ENCODE results near the gene KDM2B. TPM values are rescaled to one million over a fixed set of nuclear protein-coding genes. Genes with fewer than 3 reads are reported as not detected.

KDM2B gene
- total RNA-seq, 1 donor, result 65.2 TPM

GRCh38 chr12:121568518-121568917 lies 12.3 kb downstream of the KDM2B start:
- no peak for DNase-seq (ENCODE audit: low read depth in 2 of 3, low spot score in 2 of 3)

GRCh38 chr12:121565076-121565475 lies 15.7 kb downstream of the KDM2B start:
- DNase-seq (ENCODE audit: low read depth in 2 of 3, low spot score in 2 of 3), result no peak

- DNase-seq (ENCODE audit: low read depth in 2 of 3, low spot score in 2 of 3), result no peak
These were observed 18.3 kb downstream of the KDM2B start for GRCh38 chr12:121562488-121562887.

GRCh38 chr12:121561009-121561395 lies 19.8 kb downstream of the KDM2B start:
- no peak for DNase-seq (ENCODE audit: low read depth in 2 of 3, low spot score in 2 of 3)

- DNase-seq (ENCODE audit: low read depth in 2 of 3, low spot score in 2 of 3), result no peak
These were observed 20.3 kb downstream of the KDM2B start for GRCh38 chr12:121560392-121561008.

- no peak for DNase-seq (ENCODE audit: low read depth in 2 of 3, low spot score in 2 of 3)
These were observed 21.9 kb downstream of the KDM2B start for GRCh38 chr12:121558956-121559355.

- DNase-seq (ENCODE audit: low read depth in 2 of 3, low spot score in 2 of 3), result no peak
These were observed 29.7 kb downstream of the KDM2B start for GRCh38 chr12:121550974-121551634.

- DNase-seq (ENCODE audit: low read depth in 2 of 3, low spot score in 2 of 3), result no peak
These were observed 31.7 kb downstream of the KDM2B start for GRCh38 chr12:121549075-121549474.

GRCh38 chr12:121545480-121545879 lies 35.3 kb downstream of the KDM2B start:
- no peak for DNase-seq (ENCODE audit: low read depth in 2 of 3, low spot score in 2 of 3)

- no peak for DNase-seq (ENCODE audit: low read depth in 2 of 3, low spot score in 2 of 3)
These were observed 37.0 kb downstream of the KDM2B start for GRCh38 chr12:121543786-121544185.

GRCh38 chr12:121539908-121540307 lies 40.9 kb downstream of the KDM2B start:
- no peak for DNase-seq (ENCODE audit: low read depth in 2 of 3, low spot score in 2 of 3)

GRCh38 chr12:121538699-121539061 lies 42.1 kb downstream of the KDM2B start:
- DNase-seq (ENCODE audit: low read depth in 2 of 3, low spot score in 2 of 3), result no peak

GRCh38 chr12:121537814-121538698 lies 42.8 kb downstream of the KDM2B start:
- DNase-seq (ENCODE audit: low read depth in 2 of 3, low spot score in 2 of 3), result peak in 2 of 3 donors; percentile 8 to 24

- peak; percentile 30 to 60 (median 51) for DNase-seq (ENCODE audit: low read depth in 2 of 3, low spot score in 2 of 3)
These were observed 43.7 kb downstream of the KDM2B start for GRCh38 chr12:121536899-121537813.

GRCh38 chr12:121536054-121536898 lies 44.5 kb downstream of the KDM2B start:
- DNase-seq (ENCODE audit: low read depth in 2 of 3, low spot score in 2 of 3), result peak; percentile 37 to 65 (median 46)

- no peak for DNase-seq (ENCODE audit: low read depth in 2 of 3, low spot score in 2 of 3)
These were observed 45.4 kb downstream of the KDM2B start for GRCh38 chr12:121535150-121536053.

GRCh38 chr12:121534495-121535148 lies 46.2 kb downstream of the KDM2B start:
- peak in 2 of 3 donors; percentile 19 to 54 for DNase-seq (ENCODE audit: low read depth in 2 of 3, low spot score in 2 of 3)
